ENCODE results near the gene RIN1. TPM values are rescaled to one million over a fixed set of nuclear protein-coding genes. Genes with fewer than 3 reads are reported as not detected.

RIN1 gene
- total and polyA plus RNA-seq, 2 donors (not counting 3 experiments of a cell fraction or from before 2014, with no cell fraction given), result 4.4 to 10.2 TPM

DNA sequence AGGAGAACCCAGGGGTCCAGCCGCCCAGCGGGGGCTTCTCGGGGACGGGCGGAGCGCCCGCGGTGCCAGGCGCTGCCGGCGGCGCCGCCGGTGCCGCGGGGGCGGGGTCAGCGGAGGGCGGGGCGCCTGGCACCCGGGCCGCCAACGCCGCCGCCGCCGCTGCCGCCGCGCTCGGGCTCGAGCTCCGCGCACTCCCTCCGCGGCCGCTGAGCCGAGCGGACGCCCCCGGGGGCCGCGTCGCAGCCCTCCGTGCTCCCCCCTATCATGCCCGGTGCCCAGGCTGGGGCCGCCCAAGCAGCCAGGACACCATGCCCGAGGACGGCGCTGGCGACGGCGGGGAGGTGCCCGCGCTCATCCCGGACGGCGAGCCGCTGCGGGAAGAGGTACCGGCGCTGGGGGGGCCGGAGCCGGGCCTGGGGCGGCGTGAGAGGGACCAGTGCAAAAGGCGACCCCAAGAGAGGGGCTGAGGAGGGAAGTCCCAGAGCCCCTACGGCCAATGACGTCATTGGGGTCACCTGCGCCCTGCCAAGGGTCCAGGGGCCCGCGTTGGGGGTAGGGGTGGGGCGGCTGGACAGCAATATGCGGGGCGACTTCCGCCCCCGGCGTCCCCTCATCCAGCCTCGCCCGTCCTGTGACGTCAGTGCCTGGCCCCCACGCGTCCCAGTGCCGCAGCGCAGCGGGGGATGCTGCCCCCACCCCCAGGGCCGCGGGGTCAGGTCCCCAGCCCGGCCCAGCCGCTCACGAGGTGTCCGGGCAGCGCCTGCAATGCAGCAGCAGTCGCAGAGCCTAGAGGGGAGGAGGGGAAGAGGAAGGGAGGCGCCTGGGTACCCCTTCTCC lies 44.3 kb downstream of the RIN1 start, which contains the start of gene TMEM151A:
Gene TMEM151A (plus strand): TSS at position 189 of the 837 bp plus-strand sequence. CDS start 120 bp downstream, at position 309.
- H3K4me2 ChIP-seq (ENCODE audit: insufficient read depth, low read length), result peak within 1 kb of the TSS; percentile 16
- ChIA-PET POLR2A (no interaction called here), CTCF (interaction anchor here (0.6 to 1.9 kb wide), 5 partner anchors 9 to 69 kb away, joined by 3 to 10 read pairs (median 5); no protein-coding TSS in a partner anchor)
- no peaks in the 10 kb centered on the region for H3K9me1 ChIP-seq (replicated peaks; ENCODE audit: control insufficient read depth, extremely low read depth, insufficient read depth, low read length)
- FAIRE-seq, result no peak
- H3K9ac ChIP-seq (replicated peaks; ENCODE audit: extremely low read depth, insufficient read depth, low read length), result no peak within 1 kb of the TSS
- H3K4me3 ChIP-seq (replicated peaks in 1 of 3; ENCODE audit: insufficient read depth in 1 of 3, low read depth in 1 of 3, low read length in 3 of 3), result peak within 1 kb of the TSS in 1 of 3 experiments; percentile 13
- no peaks in the 10 kb centered on the region for H3K9me3 ChIP-seq (replicated peaks; ENCODE audit: control insufficient read depth, insufficient read depth, low read length)
- H3K36me3 ChIP-seq (ENCODE audit: control insufficient read depth in 2 of 2, extremely low read depth in 1 of 2, insufficient read depth in 2 of 2, low read length in 2 of 2), result no peaks in the 10 kb centered on the region
- peaks cover 20% of the 10 kb centered on the region in 2 experiments for H3K27me3 ChIP-seq (ENCODE audit: control insufficient read depth in 2 of 2, insufficient read depth in 2 of 2, low read length in 2 of 2)
- intact Hi-C loops (cut with micrococcal nuclease), result no loop called here
- dilution Hi-C loops (cut with MboI; ENCODE audit: extremely low pct_ligation_motif_present, low sequenced_read_pairs), result no loop called here
- BruUV-seq (replicated peaks), result no TSS peak
- H4K20me1 ChIP-seq (replicated peaks; ENCODE audit: control insufficient read depth, extremely low read depth, insufficient read depth, low read length), result no peaks in the 10 kb centered on the region
- peaks cover 13% of the 10 kb centered on the region for H3K4me1 ChIP-seq (ENCODE audit: control insufficient read depth, extremely low read depth, insufficient read depth, low read length)
- peak; percentile 91 for TF ChIP-seq EZH2 (IDR thresholded peaks at IDR 0.05; ENCODE audit: borderline replicate concordance, low read depth, low read length, severe bottlenecking)
- TF ChIP-seq, protein P1, sequence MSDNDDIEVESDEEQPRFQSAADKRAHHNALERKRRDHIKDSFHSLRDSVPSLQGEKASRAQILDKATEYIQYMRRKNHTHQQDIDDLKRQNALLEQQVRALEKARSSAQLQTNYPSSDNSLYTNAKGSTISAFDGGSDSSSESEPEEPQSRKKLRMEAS (IDR thresholded peaks at IDR 0.05; ENCODE audit: insufficient read depth, insufficient read length), result no peak
- H3K79me2 ChIP-seq (ENCODE audit: control insufficient read depth, insufficient read depth, low read length), result peaks cover 12% of the 10 kb centered on the region
- no peak within 1 kb of the TSS for H2AFZ ChIP-seq (ENCODE audit: low read depth, low read length)
- no peak within 1 kb of the TSS for H3K27ac ChIP-seq (ENCODE audit: insufficient read depth, low read depth, low read length)
- DNase-seq (ENCODE audit: low read depth, low spot score), result no peak

DNA sequence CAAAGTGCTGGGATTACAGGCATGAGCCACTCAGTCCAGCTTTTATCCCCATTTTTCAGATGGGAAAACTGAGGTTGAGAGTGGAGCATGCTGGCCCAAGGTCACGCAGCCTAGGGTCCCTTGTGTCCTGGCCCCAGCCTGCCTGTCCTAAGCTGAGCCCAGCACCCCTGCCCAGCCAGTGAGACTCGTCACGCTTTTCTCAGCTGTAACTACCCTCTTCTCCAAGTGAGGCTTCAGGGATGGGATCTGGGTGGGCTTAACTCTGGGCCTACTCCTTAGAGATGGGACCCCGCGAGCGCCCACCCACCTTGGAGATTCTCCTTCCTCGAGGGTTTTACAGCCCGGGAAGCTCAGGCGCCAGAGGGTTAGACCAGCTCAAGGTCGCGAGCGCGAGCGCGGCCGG lies 44.9 kb downstream of the RIN1 start:
- DNase-seq (ENCODE audit: low read depth, low spot score) (no peak), FAIRE-seq (no peak)
- no peak overlapping the region for H3K9ac ChIP-seq (replicated peaks; ENCODE audit: extremely low read depth, insufficient read depth, low read length)
- POLR2A ChIA-PET, result no interaction called here
- no peak overlapping the region for H3K4me2 ChIP-seq (ENCODE audit: insufficient read depth, low read length)
- BruUV-seq (replicated peaks), result no TSS peak
- no peak overlapping the region for H3K27ac ChIP-seq (ENCODE audit: insufficient read depth, low read depth, low read length)
- dilution Hi-C loops (cut with MboI; ENCODE audit: extremely low pct_ligation_motif_present, low sequenced_read_pairs), result no loop called here
- H3K4me1 ChIP-seq (ENCODE audit: control insufficient read depth, extremely low read depth, insufficient read depth, low read length), result peaks cover 13% of the 10 kb centered on the region
- no peaks in the 10 kb centered on the region for H4K20me1 ChIP-seq (replicated peaks; ENCODE audit: control insufficient read depth, extremely low read depth, insufficient read depth, low read length)
- no peak for TF ChIP-seq POLR2AphosphoS5 (IDR thresholded peaks at IDR 0.05; ENCODE audit: insufficient read depth, low read depth, low read length)
- TF ChIP-seq JUN (IDR thresholded peaks at IDR 0.05; ENCODE audit: borderline replicate concordance, insufficient read depth, insufficient read length, low read depth), result no peak
- TF ChIP-seq POLR2A (IDR thresholded peaks at IDR 0.05; ENCODE audit: low read depth, low read length), result no peak
- TF ChIP-seq, protein P2, sequence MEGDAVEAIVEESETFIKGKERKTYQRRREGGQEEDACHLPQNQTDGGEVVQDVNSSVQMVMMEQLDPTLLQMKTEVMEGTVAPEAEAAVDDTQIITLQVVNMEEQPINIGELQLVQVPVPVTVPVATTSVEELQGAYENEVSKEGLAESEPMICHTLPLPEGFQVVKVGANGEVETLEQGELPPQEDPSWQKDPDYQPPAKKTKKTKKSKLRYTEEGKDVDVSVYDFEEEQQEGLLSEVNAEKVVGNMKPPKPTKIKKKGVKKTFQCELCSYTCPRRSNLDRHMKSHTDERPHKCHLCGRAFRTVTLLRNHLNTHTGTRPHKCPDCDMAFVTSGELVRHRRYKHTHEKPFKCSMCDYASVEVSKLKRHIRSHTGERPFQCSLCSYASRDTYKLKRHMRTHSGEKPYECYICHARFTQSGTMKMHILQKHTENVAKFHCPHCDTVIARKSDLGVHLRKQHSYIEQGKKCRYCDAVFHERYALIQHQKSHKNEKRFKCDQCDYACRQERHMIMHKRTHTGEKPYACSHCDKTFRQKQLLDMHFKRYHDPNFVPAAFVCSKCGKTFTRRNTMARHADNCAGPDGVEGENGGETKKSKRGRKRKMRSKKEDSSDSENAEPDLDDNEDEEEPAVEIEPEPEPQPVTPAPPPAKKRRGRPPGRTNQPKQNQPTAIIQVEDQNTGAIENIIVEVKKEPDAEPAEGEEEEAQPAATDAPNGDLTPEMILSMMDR (IDR thresholded peaks at IDR 0.05; ENCODE audit: extremely low read depth in 1 of 2, insufficient read depth in 1 of 2, low read depth in 1 of 2, low read length in 2 of 2), result no peak
- no peak for TF ChIP-seq EZH2 (IDR thresholded peaks at IDR 0.05; ENCODE audit: borderline replicate concordance, low read depth, low read length, severe bottlenecking)
- TF ChIP-seq, protein P1 (IDR thresholded peaks at IDR 0.05; ENCODE audit: insufficient read depth, insufficient read length), result no peak
- no peak for TF ChIP-seq GATA2 (IDR thresholded peaks at IDR 0.05; ENCODE audit: insufficient read depth, insufficient read length, low read depth, low read length)
- no peak for TF ChIP-seq FOS (IDR thresholded peaks at IDR 0.05; ENCODE audit: borderline replicate concordance, insufficient read depth, low read length)
- no peak for TF ChIP-seq MYC (IDR thresholded peaks at IDR 0.05; ENCODE audit: low read depth, low read length)
- no peaks in the 10 kb centered on the region for H3K9me3 ChIP-seq (replicated peaks; ENCODE audit: control insufficient read depth, insufficient read depth, low read length)
- peaks cover 20% of the 10 kb centered on the region in 2 experiments for H3K27me3 ChIP-seq (ENCODE audit: control insufficient read depth in 2 of 2, insufficient read depth in 2 of 2, low read length in 2 of 2)
- no peak overlapping the region for H2AFZ ChIP-seq (ENCODE audit: low read depth, low read length)
- H3K36me3 ChIP-seq (ENCODE audit: control insufficient read depth in 2 of 2, extremely low read depth in 1 of 2, insufficient read depth in 2 of 2, low read length in 2 of 2), result no peaks in the 10 kb centered on the region
- H3K9me1 ChIP-seq (replicated peaks; ENCODE audit: control insufficient read depth, extremely low read depth, insufficient read depth, low read length), result no peaks in the 10 kb centered on the region
- CTCF ChIA-PET, result interaction anchor here (0.6 to 1.9 kb wide), 5 partner anchors 9 to 69 kb away, joined by 3 to 10 read pairs (median 5); no protein-coding TSS in a partner anchor
- intact Hi-C loops (cut with micrococcal nuclease), result no loop called here
- no peak overlapping the region for H3K4me3 ChIP-seq (replicated peaks in 1 of 3; ENCODE audit: insufficient read depth in 1 of 3, low read depth in 1 of 3, low read length in 3 of 3)
- peaks cover 12% of the 10 kb centered on the region for H3K79me2 ChIP-seq (ENCODE audit: control insufficient read depth, insufficient read depth, low read length)

Data from endothelial cell of umbilical vein (primary cell).